Kidney epithelial cell (primary cell): ENCODE data around the gene HOXA13. TPM values are rescaled to one million over a fixed set of nuclear protein-coding genes. Genes with fewer than 3 reads are reported as not detected.

Source experiments
- DNase-seq: peaks from one replicate; pipeline ENCODE4 v3.0.0-alpha.2; 2010; ENCODE audit warnings: low read depth
- H3K27me3 ChIP-seq: 2 replicates; pipeline ENCODE4 v1.6.0; 2011; ENCODE audit warnings: low read length; ENCODE audit not compliant: control insufficient read depth, insufficient read depth
- H3K36me3 ChIP-seq: 2 replicates; pipeline ENCODE4 v1.5.1; 2011; ENCODE audit warnings: low read length; ENCODE audit not compliant: control insufficient read depth, insufficient read depth
- H3K4me3 ChIP-seq: 2 replicates; pipeline ENCODE4 v1.5.1; 2011; ENCODE audit warnings: low read depth, mild to moderate bottlenecking, control low read depth, low read length
- total RNA-seq: library from RNA; depleted of rRNA; stranded (reverse); fragments of >200 nt; gene quantifications from 2 replicates; pipeline ENCODE4 v1.2.3, GENCODE V29; 2015
- TF ChIP-seq, protein P1 (sequence below): IDR thresholded peaks from 2 replicates; pipeline ENCODE4 v1.5.1; 2011; ENCODE audit warnings: mild to moderate bottlenecking, moderate library complexity, low read length, control low read depth, inconsistent platforms; ENCODE audit not compliant: insufficient read depth, poor library complexity, severe bottlenecking

HOXA13 gene
- total RNA-seq, 1 donor from 2014 or later = not detected

DNA sequence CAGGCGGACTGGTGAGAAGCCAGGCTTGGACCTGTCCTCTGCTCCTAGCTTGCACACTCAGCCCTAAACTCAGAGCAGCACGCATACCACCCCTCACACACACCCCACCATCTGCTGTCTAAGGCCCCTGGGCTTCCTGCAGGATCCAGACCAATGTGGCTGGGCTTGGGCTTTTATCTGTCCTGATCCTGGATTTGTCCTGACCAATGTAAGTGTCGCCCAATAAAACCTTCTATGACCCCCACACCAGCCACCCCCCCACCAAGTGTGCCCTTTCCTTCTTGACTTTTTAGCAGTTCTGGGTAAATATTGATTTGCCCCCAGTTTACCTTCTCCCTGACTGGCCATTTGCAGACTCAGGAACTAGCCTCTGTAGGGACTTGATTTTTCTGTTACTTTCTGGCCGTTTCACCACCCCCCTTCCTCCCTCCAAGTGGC, 1.7 kb upstream of the HOXA13 start:
- TF ChIP-seq, protein P1, sequence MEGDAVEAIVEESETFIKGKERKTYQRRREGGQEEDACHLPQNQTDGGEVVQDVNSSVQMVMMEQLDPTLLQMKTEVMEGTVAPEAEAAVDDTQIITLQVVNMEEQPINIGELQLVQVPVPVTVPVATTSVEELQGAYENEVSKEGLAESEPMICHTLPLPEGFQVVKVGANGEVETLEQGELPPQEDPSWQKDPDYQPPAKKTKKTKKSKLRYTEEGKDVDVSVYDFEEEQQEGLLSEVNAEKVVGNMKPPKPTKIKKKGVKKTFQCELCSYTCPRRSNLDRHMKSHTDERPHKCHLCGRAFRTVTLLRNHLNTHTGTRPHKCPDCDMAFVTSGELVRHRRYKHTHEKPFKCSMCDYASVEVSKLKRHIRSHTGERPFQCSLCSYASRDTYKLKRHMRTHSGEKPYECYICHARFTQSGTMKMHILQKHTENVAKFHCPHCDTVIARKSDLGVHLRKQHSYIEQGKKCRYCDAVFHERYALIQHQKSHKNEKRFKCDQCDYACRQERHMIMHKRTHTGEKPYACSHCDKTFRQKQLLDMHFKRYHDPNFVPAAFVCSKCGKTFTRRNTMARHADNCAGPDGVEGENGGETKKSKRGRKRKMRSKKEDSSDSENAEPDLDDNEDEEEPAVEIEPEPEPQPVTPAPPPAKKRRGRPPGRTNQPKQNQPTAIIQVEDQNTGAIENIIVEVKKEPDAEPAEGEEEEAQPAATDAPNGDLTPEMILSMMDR = no peak
- peaks cover 87% of the 10 kb centered on the region for H3K27me3 ChIP-seq
- H3K4me3 ChIP-seq = no peak overlapping the region
- DNase-seq = no peak
- no peaks in the 10 kb centered on the region for H3K36me3 ChIP-seq

DNA sequence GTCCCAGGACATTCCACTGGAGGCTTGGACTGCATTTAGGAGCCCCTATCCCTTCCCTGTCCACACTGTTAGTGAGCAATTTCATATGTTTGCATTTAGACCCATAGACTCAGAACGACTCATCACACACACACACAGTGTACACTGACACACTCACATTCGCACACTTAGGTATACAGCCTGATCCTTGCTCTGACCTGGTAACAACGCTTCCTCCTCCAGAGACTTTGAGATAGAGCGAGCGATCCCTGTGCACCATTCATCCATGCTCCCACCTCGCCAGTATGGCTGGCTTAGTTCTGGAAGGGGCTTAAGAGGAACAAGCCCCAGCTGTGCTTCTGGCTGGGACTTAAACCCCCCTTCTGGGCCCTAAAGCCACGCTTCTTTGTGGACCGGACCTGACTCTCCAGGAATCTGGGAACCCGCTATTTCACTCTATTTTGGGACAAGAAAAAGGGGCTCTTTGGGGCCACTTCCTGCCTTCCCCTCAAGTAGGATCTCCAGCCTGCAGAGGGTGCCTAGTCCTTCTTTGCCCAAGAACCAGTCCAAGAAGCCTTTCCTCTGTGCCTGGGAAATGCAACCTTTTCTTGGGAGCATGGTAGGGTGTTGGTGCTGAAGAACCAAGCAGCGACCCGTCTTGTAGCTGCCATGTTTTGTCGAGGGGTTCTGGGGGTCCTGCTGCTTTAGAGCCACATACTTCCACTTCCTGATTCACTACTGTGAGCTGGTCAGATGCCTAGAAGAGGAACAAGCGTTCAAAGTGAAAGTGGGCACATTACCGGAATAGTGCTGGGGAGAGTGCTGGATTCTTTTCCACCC, 1.1 kb upstream of the HOXA13 start:
- DNase-seq = no peak
- Histone ChIP-seq H3K36me3 (no peaks in the 10 kb centered on the region), H3K4me3 (no peak overlapping the region), H3K27me3 (peaks cover 82% of the 10 kb centered on the region)
- TF ChIP-seq, protein P1 = no peak

GRCh38 chr7:27198871-27199801, 755 bp downstream of the HOXA13 start:
- no peak for DNase-seq
- TF ChIP-seq, protein P1 = no peak
- no peak overlapping the region for H3K4me3 ChIP-seq
- peaks cover 72% of the 10 kb centered on the region for H3K27me3 ChIP-seq
- no peaks in the 10 kb centered on the region for H3K36me3 ChIP-seq

GRCh38 chr7:27198138-27198841, 1.6 kb downstream of the HOXA13 start:
- no peak for DNase-seq
- H3K36me3 ChIP-seq = no peaks in the 10 kb centered on the region
- peaks cover 72% of the 10 kb centered on the region for H3K27me3 ChIP-seq
- H3K4me3 ChIP-seq = no peak overlapping the region
- TF ChIP-seq, protein P1 = no peak

GRCh38 chr7:27197137-27198042, 2.5 kb downstream of the HOXA13 start:
- Histone ChIP-seq H3K4me3 (no peak overlapping the region), H3K36me3 (no peaks in the 10 kb centered on the region), H3K27me3 (peaks cover 72% of the 10 kb centered on the region)
- TF ChIP-seq, protein P1 = no peak
- DNase-seq = no peak
